ENCODE data around the gene BTK.

BTK gene

DNA sequence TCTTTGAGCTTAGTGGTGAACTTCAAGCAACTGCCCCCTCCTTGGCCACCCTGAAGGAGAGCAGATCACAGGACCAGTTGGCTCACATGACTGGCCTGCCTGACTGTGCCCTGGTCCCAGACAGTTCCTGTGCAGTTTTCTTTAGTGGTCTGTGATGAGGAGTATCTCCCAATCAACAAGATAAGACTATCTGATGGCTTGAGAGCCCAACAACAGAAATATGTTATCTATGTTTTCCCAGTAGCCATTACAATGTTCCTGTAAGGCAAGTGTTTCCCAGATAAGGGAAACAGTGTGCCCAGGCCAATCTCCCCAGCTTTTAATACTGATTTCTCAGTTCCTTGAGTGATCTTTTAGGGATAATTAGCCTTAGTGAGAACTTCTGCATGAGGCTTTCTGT is 23.2 kb downstream of the BTK start:
- no peak overlapping the region for H4K8ac ChIP-seq (ENCODE audit: low read length)
- H3K14ac ChIP-seq (ENCODE audit: low read length in 2 of 2), result no peak overlapping the region
- no peaks in the 10 kb centered on the region for H3K9me3 ChIP-seq (ENCODE audit: control insufficient read depth, low read length)
- H3K4me2 ChIP-seq (ENCODE audit: low read length, poor library complexity, severe bottlenecking), result no peak overlapping the region
- no peak overlapping the region for H2AK5ac ChIP-seq (ENCODE audit: low read length, severe bottlenecking)
- H2BK15ac ChIP-seq (ENCODE audit: low read depth, poor library complexity, severe bottlenecking), result no peak overlapping the region
- H3K4me1 ChIP-seq (ENCODE audit: control insufficient read depth, insufficient read depth, low read depth, low read length), result peaks cover 1% of the 10 kb centered on the region
- H3K36me3 ChIP-seq (ENCODE audit: control insufficient read depth in 1 of 2, insufficient read depth in 2 of 2, low read depth in 1 of 2, low read length in 2 of 2), result no peaks in the 10 kb centered on the region
- no peaks in the 10 kb centered on the region for H3K79me1 ChIP-seq (replicated peaks; ENCODE audit: low read length, poor library complexity, severe bottlenecking)
- no peak overlapping the region for H4K91ac ChIP-seq (ENCODE audit: low read length)
- H3K23ac ChIP-seq (ENCODE audit: low read length in 2 of 2), result no peak overlapping the region
- peaks cover 0 to 44% of the 10 kb centered on the region in 2 experiments for H3K27me3 ChIP-seq (ENCODE audit: control insufficient read depth in 1 of 2, insufficient read depth in 1 of 2, low read length in 2 of 2)
- H2BK5ac ChIP-seq (ENCODE audit: low read depth, low read length, poor library complexity, severe bottlenecking), result no peak overlapping the region
- no peak overlapping the region for H2BK120ac ChIP-seq (ENCODE audit: low read depth, low read length)
- H2BK12ac ChIP-seq (ENCODE audit: low read length in 2 of 2), result no peak overlapping the region
- H3K4ac ChIP-seq (ENCODE audit: low read depth in 1 of 2, low read length in 2 of 2), result no peak overlapping the region
- H3K4me3 ChIP-seq (ENCODE audit: insufficient read depth in 1 of 2, low read depth in 1 of 2, low read length in 2 of 2), result no peak overlapping the region
- H3K18ac ChIP-seq (ENCODE audit: low read depth in 1 of 2, low read length in 2 of 2), result no peak overlapping the region
- no peak overlapping the region for H3K27ac ChIP-seq (ENCODE audit: low read length, poor library complexity, severe bottlenecking)
- H2AFZ ChIP-seq (ENCODE audit: low read depth, low read length), result no peak overlapping the region
- no peak overlapping the region for H3K9ac ChIP-seq (ENCODE audit: low read length)
- DNase-seq, result no peak

- Histone ChIP-seq H4K8ac (ENCODE audit: low read length) (no peak overlapping the region), H3K27me3 (ENCODE audit: control insufficient read depth in 1 of 2, insufficient read depth in 1 of 2, low read length in 2 of 2) (peaks cover 0 to 45% of the 10 kb centered on the region in 2 experiments), H3K4me3 (ENCODE audit: insufficient read depth in 1 of 2, low read depth in 1 of 2, low read length in 2 of 2) (no peak overlapping the region), H3K79me1 (replicated peaks; ENCODE audit: low read length, poor library complexity, severe bottlenecking) (no peaks in the 10 kb centered on the region), H3K4me2 (ENCODE audit: low read length, poor library complexity, severe bottlenecking) (no peak overlapping the region), H3K4me1 (ENCODE audit: control insufficient read depth, insufficient read depth, low read depth, low read length) (peaks cover 1% of the 10 kb centered on the region), H3K9ac (ENCODE audit: low read length) (no peak overlapping the region), H2AK5ac (ENCODE audit: low read length, severe bottlenecking) (no peak overlapping the region), H3K36me3 (ENCODE audit: control insufficient read depth in 1 of 2, insufficient read depth in 2 of 2, low read depth in 1 of 2, low read length in 2 of 2) (no peaks in the 10 kb centered on the region), H3K18ac (ENCODE audit: low read depth in 1 of 2, low read length in 2 of 2) (no peak overlapping the region), H2BK5ac (ENCODE audit: low read depth, low read length, poor library complexity, severe bottlenecking) (no peak overlapping the region), H2AFZ (ENCODE audit: low read depth, low read length) (no peak overlapping the region), H2BK12ac (ENCODE audit: low read length in 2 of 2) (no peak overlapping the region), H2BK120ac (ENCODE audit: low read depth, low read length) (no peak overlapping the region), H3K4ac (ENCODE audit: low read depth in 1 of 2, low read length in 2 of 2) (no peak overlapping the region), H2BK15ac (ENCODE audit: low read depth, poor library complexity, severe bottlenecking) (no peak overlapping the region), H4K91ac (ENCODE audit: low read length) (no peak overlapping the region), H3K14ac (ENCODE audit: low read length in 2 of 2) (no peak overlapping the region), H3K9me3 (ENCODE audit: control insufficient read depth, low read length) (no peaks in the 10 kb centered on the region), H3K27ac (ENCODE audit: low read length, poor library complexity, severe bottlenecking) (no peak overlapping the region), H3K23ac (ENCODE audit: low read length in 2 of 2) (no peak overlapping the region)
- WGBS, result 82% methylated on average over 3 of the region's 3 CpGs
- DNase-seq, result no peak
Measured at GRCh38 chrX:101362116-101362515, 23.9 kb downstream of the BTK start.

DNA sequence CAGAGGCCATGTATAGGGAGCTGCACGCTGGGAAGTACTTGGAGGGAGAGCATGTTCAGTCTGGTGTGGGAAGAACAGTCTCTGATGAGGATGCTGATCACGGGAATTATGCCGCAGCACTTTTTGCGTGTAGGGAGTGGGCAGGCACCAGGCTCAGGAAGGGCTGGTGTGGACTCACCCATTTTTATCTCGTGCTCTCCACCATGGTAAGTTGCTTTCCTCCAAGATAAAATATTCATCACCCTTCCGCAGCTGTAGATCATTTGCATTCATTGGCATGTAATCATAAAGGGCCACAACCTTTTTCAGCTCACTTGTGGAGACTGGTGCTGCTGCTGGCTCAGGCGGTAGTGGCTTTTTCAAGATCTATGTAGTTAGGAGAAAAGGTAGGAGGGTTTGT is 25.6 kb downstream of the BTK start:
- no peak overlapping the region for H2BK12ac ChIP-seq (ENCODE audit: low read length in 2 of 2)
- H2BK120ac ChIP-seq (ENCODE audit: low read depth, low read length), result no peak overlapping the region
- WGBS, result 92% methylated on average over 4 of the region's 7 CpGs
- H3K9me3 ChIP-seq (ENCODE audit: control insufficient read depth, low read length), result no peaks in the 10 kb centered on the region
- H3K4me1 ChIP-seq (ENCODE audit: control insufficient read depth, insufficient read depth, low read depth, low read length), result peaks cover 1% of the 10 kb centered on the region
- H2AFZ ChIP-seq (ENCODE audit: low read depth, low read length), result no peak overlapping the region
- H2AK5ac ChIP-seq (ENCODE audit: low read length, severe bottlenecking), result no peak overlapping the region
- no peak overlapping the region for H3K27ac ChIP-seq (ENCODE audit: low read length, poor library complexity, severe bottlenecking)
- no peaks in the 10 kb centered on the region for H3K36me3 ChIP-seq (ENCODE audit: control insufficient read depth in 1 of 2, insufficient read depth in 2 of 2, low read depth in 1 of 2, low read length in 2 of 2)
- no peak for DNase-seq
- H2BK5ac ChIP-seq (ENCODE audit: low read depth, low read length, poor library complexity, severe bottlenecking), result no peak overlapping the region
- H4K8ac ChIP-seq (ENCODE audit: low read length), result no peak overlapping the region
- H3K4me2 ChIP-seq (ENCODE audit: low read length, poor library complexity, severe bottlenecking), result no peak overlapping the region
- no peak overlapping the region for H3K14ac ChIP-seq (ENCODE audit: low read length in 2 of 2)
- no peaks in the 10 kb centered on the region for H3K79me1 ChIP-seq (replicated peaks; ENCODE audit: low read length, poor library complexity, severe bottlenecking)
- H3K4ac ChIP-seq (ENCODE audit: low read depth in 1 of 2, low read length in 2 of 2), result no peak overlapping the region
- H3K18ac ChIP-seq (ENCODE audit: low read depth in 1 of 2, low read length in 2 of 2), result no peak overlapping the region
- H4K91ac ChIP-seq (ENCODE audit: low read length), result no peak overlapping the region
- no peak overlapping the region for H3K9ac ChIP-seq (ENCODE audit: low read length)
- no peak overlapping the region for H3K23ac ChIP-seq (ENCODE audit: low read length in 2 of 2)
- H3K4me3 ChIP-seq (ENCODE audit: insufficient read depth in 1 of 2, low read depth in 1 of 2, low read length in 2 of 2), result no peak overlapping the region
- H3K27me3 ChIP-seq (ENCODE audit: control insufficient read depth in 1 of 2, insufficient read depth in 1 of 2, low read length in 2 of 2), result peaks cover 0 to 55% of the 10 kb centered on the region in 2 experiments
- H2BK15ac ChIP-seq (ENCODE audit: low read depth, poor library complexity, severe bottlenecking), result no peak overlapping the region

- Histone ChIP-seq H2AK5ac (ENCODE audit: low read length, severe bottlenecking) (no peak overlapping the region), H3K4me1 (ENCODE audit: control insufficient read depth, insufficient read depth, low read depth, low read length) (peaks cover 1% of the 10 kb centered on the region), H2AFZ (ENCODE audit: low read depth, low read length) (no peak overlapping the region), H3K36me3 (ENCODE audit: control insufficient read depth in 1 of 2, insufficient read depth in 2 of 2, low read depth in 1 of 2, low read length in 2 of 2) (no peaks in the 10 kb centered on the region), H2BK15ac (ENCODE audit: low read depth, poor library complexity, severe bottlenecking) (no peak overlapping the region), H3K23ac (ENCODE audit: low read length in 2 of 2) (no peak overlapping the region), H3K4ac (ENCODE audit: low read depth in 1 of 2, low read length in 2 of 2) (no peak overlapping the region), H3K79me1 (replicated peaks; ENCODE audit: low read length, poor library complexity, severe bottlenecking) (no peaks in the 10 kb centered on the region), H3K4me2 (ENCODE audit: low read length, poor library complexity, severe bottlenecking) (no peak overlapping the region), H3K27me3 (ENCODE audit: control insufficient read depth in 1 of 2, insufficient read depth in 1 of 2, low read length in 2 of 2) (peaks cover 0 to 51% of the 10 kb centered on the region in 2 experiments), H3K9ac (ENCODE audit: low read length) (no peak overlapping the region), H3K9me3 (ENCODE audit: control insufficient read depth, low read length) (no peaks in the 10 kb centered on the region), H4K91ac (ENCODE audit: low read length) (no peak overlapping the region), H3K4me3 (ENCODE audit: insufficient read depth in 1 of 2, low read depth in 1 of 2, low read length in 2 of 2) (no peak overlapping the region), H2BK12ac (ENCODE audit: low read length in 2 of 2) (no peak overlapping the region), H4K8ac (ENCODE audit: low read length) (no peak overlapping the region), H2BK120ac (ENCODE audit: low read depth, low read length) (no peak overlapping the region), H3K14ac (ENCODE audit: low read length in 2 of 2) (no peak overlapping the region), H3K18ac (ENCODE audit: low read depth in 1 of 2, low read length in 2 of 2) (no peak overlapping the region), H3K27ac (ENCODE audit: low read length, poor library complexity, severe bottlenecking) (no peak overlapping the region), H2BK5ac (ENCODE audit: low read depth, low read length, poor library complexity, severe bottlenecking) (no peak overlapping the region)
- DNase-seq, result no peak
- no CpG with 5 or more reads among the region's 1 CpG for WGBS
Measured at GRCh38 chrX:101359966-101360365, 26.0 kb downstream of the BTK start.

Data from mesenchymal stem cell (in vitro differentiated cells and primary cell).